Pancreas (tissue), 10 donors: ENCODE measurements around the gene DDR1. TPM values are rescaled to one million over a fixed set of nuclear protein-coding genes. Genes with fewer than 3 reads are reported as not detected.

Source experiments
- ATAC-seq, 4 donors: fragments of 200-7000 bp; cut with Tn5 transposase; one replicate each; pipeline versions ENCODE4 v1.8.0 to v1.9.1; 2020; ENCODE audit warnings: mild to moderate bottlenecking in 4 of 4, moderate library complexity in 4 of 4
- DNase-seq, 6 donors: peaks; one replicate each; pipeline ENCODE4 v3.0.0-alpha.2; 2020
- FAIRE-seq: peaks from 2 replicates; lab custom pipeline; 2012; peaks lifted over from hg19 to GRCh38; lab: Jason Lieb, UNC
- H3K27ac ChIP-seq, 4 donors: fragments of 200-600 bp; sonication (generic); 1 replicate in 3 of 4; 2 replicates in 1 of 4; pipeline versions ENCODE4 v1.5.0 to v1.8.0; 2020
- H3K27me3 ChIP-seq, 4 donors: fragments of 200-600 bp; one replicate each; pipeline ENCODE4 v1.8.0; 2021
- H3K36me3 ChIP-seq, 3 donors: fragments of 200-600 bp; sonication (generic) in 1 of 3; one replicate each; pipeline versions ENCODE4 v1.5.0 to v1.8.0; 2020 to 2021
- H3K4me1 ChIP-seq, 3 donors: fragments of 200-600 bp; one replicate each; pipeline ENCODE4 v1.8.0; 2021
- H3K4me3 ChIP-seq, 4 donors: fragments of 200-600 bp; sonication (generic) in 2 of 4; one replicate each; pipeline versions ENCODE4 v1.5.0 to v1.8.0; 2020 to 2021
- H3K9me3 ChIP-seq, 4 donors: fragments of 200-600 bp; one replicate each; pipeline ENCODE4 v1.8.0; 2021
- CTCF ChIP-seq, 4 donors: fragments of 200-600 bp; sonication (generic) in 3 of 4; IDR thresholded peaks; one replicate each; pipeline versions ENCODE4 v1.5.0 to v1.8.0; 2021; ENCODE audit warnings: antibody characterized with exemption in 4 of 4
- WGBS, 2 donors: extraction: QIAGEN DNeasy Blood & Tissue Kit; methylation state at CpG; one replicate each; pipeline ENCODE4 v1.1.7; 2013; 5-methylcytosine and 5-hydroxymethylcytosine counted together
- intact Hi-C, 3 donors: fragments of 100-400 bp; cut with DNase I; formaldehyde crosslinking; loops; one replicate each; pipeline versions ENCODE4 v1.11.1 to v1.14.2; 2022
- polyA plus RNA-seq, 2 donors: library from polyadenylated mRNA; stranded (reverse); fragments of 200-250 nt; gene quantifications; one replicate each; pipeline ENCODE4 v1.2.3, GENCODE V29; 2013
- total RNA-seq, 6 donors: library from RNA; stranded (reverse); fragmentation: NEBNext Ultra II Directional in 4 of 6; extraction: Animal tissue kit (Norgen Biotek cat#: 25700) in 4 of 6; gene quantifications; one replicate each; pipeline versions ENCODE4 v1.2.1 to v1.2.4, GENCODE V29; 2021 to 2023
- donor health status: healthy with polysubstance abuse.
- donor health status: DM: no; HTN: no; CAD: no; lungs with moderate emphysema.
- donor health status: DM: no; HTN: no; CAD: no.
- donor health status: control.
- donor health status: control.
- donor health status: Bipolar disorder and iron deficiency.
- donor health status: DM: yes; HTN: yes; CAD: no.
- donor health status: DM: no; HTN: no; CAD: no.
- donor health status: DM: no; HTN: no; CAD: no.
- donor health status: DM: yes; HTN: yes; CAD: no.

Gene DDR1
- total and polyA plus RNA-seq, 8 donors = 92.7 to 160 (median 118) TPM

GRCh38 chr6:30893666-30894065 lies 9.3 kb downstream of the DDR1 start:
- Histone ChIP-seq H3K27ac (no peak overlapping the region), H3K9me3 (no peaks in the 10 kb centered on the region), H3K4me1 (no peaks in the 10 kb centered on the region), H3K27me3 (no peaks in the 10 kb centered on the region), H3K4me3 (no peak overlapping the region), H3K36me3 (peaks cover 0 to 94% (median 42%) of the 10 kb centered on the region in 3 donors)
- ATAC-seq = no peak
- 88 to 94% methylated on average over 8 of the region's 8 CpGs for WGBS, 2 donors
- no peak for TF ChIP-seq CTCF (IDR thresholded peaks at IDR 0.05)
- FAIRE-seq = no peak
- no peak for DNase-seq
- intact Hi-C loops = no loop called here

- WGBS, 2 donors = 91 to 94% methylated on average over 12 of the region's 12 CpGs
- Histone ChIP-seq H3K27me3 (no peaks in the 10 kb centered on the region), H3K9me3 (no peaks in the 10 kb centered on the region), H3K4me1 (no peaks in the 10 kb centered on the region), H3K27ac (no peak overlapping the region), H3K36me3 (peaks cover 0 to 94% (median 39%) of the 10 kb centered on the region in 3 donors), H3K4me3 (no peak overlapping the region)
- FAIRE-seq = no peak
- no peak for ATAC-seq
- TF ChIP-seq CTCF (IDR thresholded peaks at IDR 0.05) = no peak
- no peak for DNase-seq
- intact Hi-C loops = no loop called here
Observed at GRCh38 chr6:30894381-30894780, 10.1 kb downstream of the DDR1 start.

- H3K4me1 ChIP-seq = no peaks in the 10 kb centered on the region
- H3K9me3 ChIP-seq = no peaks in the 10 kb centered on the region
- H3K27me3 ChIP-seq = no peaks in the 10 kb centered on the region
- H3K27ac ChIP-seq = no peak overlapping the region
- H3K36me3 ChIP-seq = peaks cover 0 to 92% (median 37%) of the 10 kb centered on the region in 3 donors
- intact Hi-C loops = no loop called here
- no peak for DNase-seq
- no peak for ATAC-seq
- TF ChIP-seq CTCF (IDR thresholded peaks at IDR 0.05) = no peak
- FAIRE-seq = no peak
- H3K4me3 ChIP-seq = no peak overlapping the region
- WGBS, 2 donors = 91 to 93% methylated on average over 3 of the region's 3 CpGs
Observed at GRCh38 chr6:30894935-30895334, 10.6 kb downstream of the DDR1 start.

- ATAC-seq (no peak), FAIRE-seq (no peak), DNase-seq (no peak)
- 77 to 81% methylated on average over 10 of the region's 10 CpGs for WGBS, 2 donors
- H3K27me3 ChIP-seq = no peaks in the 10 kb centered on the region
- H3K36me3 ChIP-seq = peaks cover 0 to 87% (median 37%) of the 10 kb centered on the region in 3 donors
- H3K9me3 ChIP-seq = no peaks in the 10 kb centered on the region
- no peak overlapping the region for H3K27ac ChIP-seq
- no peaks in the 10 kb centered on the region for H3K4me1 ChIP-seq
- intact Hi-C loops = no loop called here
- no peak for TF ChIP-seq CTCF (IDR thresholded peaks at IDR 0.05)
- H3K4me3 ChIP-seq = no peak overlapping the region
Observed at GRCh38 chr6:30895343-30895742, 11.0 kb downstream of the DDR1 start.

- H3K9me3 ChIP-seq = no peaks in the 10 kb centered on the region
- TF ChIP-seq CTCF (IDR thresholded peaks at IDR 0.05) = no peak
- H3K4me1 ChIP-seq = no peaks in the 10 kb centered on the region
- intact Hi-C loops = no loop called here
- H3K27ac ChIP-seq = no peak overlapping the region
- 91 to 94% methylated on average over 13 of the region's 13 CpGs for WGBS, 2 donors
- no peak overlapping the region for H3K4me3 ChIP-seq
- ATAC-seq (no peak), DNase-seq (no peak), FAIRE-seq (no peak)
- peaks cover 0 to 78% (median 37%) of the 10 kb centered on the region in 3 donors for H3K36me3 ChIP-seq
- no peaks in the 10 kb centered on the region for H3K27me3 ChIP-seq
Observed at GRCh38 chr6:30896541-30896940, 12.2 kb downstream of the DDR1 start.
